HTERT RPE-1 (cell line): ENCODE measurements around the gene USP24.

Source experiments
- in situ Hi-C: fragments of 300-500 bp; cut with MboI; formaldehyde crosslinking; loops from 4 replicates; pipeline ENCODE4 v1.14.3; 2020; ENCODE audit warnings: low sequenced_read_pairs

USP24 gene

GRCh38 chr1:55073187-55073916 lies 141.8 kb downstream of the USP24 start:
- in situ Hi-C loops, result no loop called here

- in situ Hi-C loops, result no loop called here
Measured at GRCh38 chr1:55071477-55071876, 143.7 kb downstream of the USP24 start.

- in situ Hi-C loops, result no loop called here
Measured at GRCh38 chr1:55070293-55071164, 144.6 kb downstream of the USP24 start.

GRCh38 chr1:55069280-55069679 lies 145.9 kb downstream of the USP24 start:
- in situ Hi-C loops, result no loop called here

- in situ Hi-C loops, result no loop called here
Measured at GRCh38 chr1:55068638-55069037, 146.5 kb downstream of the USP24 start.

GRCh38 chr1:55067914-55068313 lies 147.2 kb downstream of the USP24 start:
- in situ Hi-C loops, result no loop called here

GRCh38 chr1:55067022-55067778 lies 148.0 kb downstream of the USP24 start:
- in situ Hi-C loops, result no loop called here

GRCh38 chr1:55065648-55066047 lies 149.5 kb downstream of the USP24 start:
- in situ Hi-C loops, result no loop called here

- in situ Hi-C loops, result no loop called here
Measured at GRCh38 chr1:55064861-55065263, 150.3 kb downstream of the USP24 start.

GRCh38 chr1:55064071-55064581 lies 151.0 kb downstream of the USP24 start:
- in situ Hi-C loops, result no loop called here

- in situ Hi-C loops, result no loop called here
Measured at GRCh38 chr1:55063577-55063942, 151.6 kb downstream of the USP24 start.

GRCh38 chr1:55062801-55063576 lies 152.2 kb downstream of the USP24 start:
- in situ Hi-C loops, result no loop called here

GRCh38 chr1:55061706-55062321 lies 153.3 kb downstream of the USP24 start:
- in situ Hi-C loops, result no loop called here

- in situ Hi-C loops, result no loop called here
Measured at GRCh38 chr1:55061000-55061705, 154.0 kb downstream of the USP24 start.

- in situ Hi-C loops, result no loop called here
Measured at GRCh38 chr1:55060133-55060999, 154.8 kb downstream of the USP24 start.

GRCh38 chr1:55059302-55060132 lies 155.6 kb downstream of the USP24 start:
- in situ Hi-C loops, result no loop called here

- in situ Hi-C loops, result no loop called here
Measured at GRCh38 chr1:55057956-55058298, 157.2 kb downstream of the USP24 start.
